Breast epithelium (tissue), 3 donors: ENCODE data around the gene POLR2E.

Source experiments
- POLR2A ChIP-seq: fragments of 450-650 bp; IDR thresholded peaks from one replicate; pipeline ENCODE4 v1.6.1; 2016; ENCODE audit warnings: antibody characterized with exemption, mild to moderate bottlenecking, moderate library complexity
- POLR2AphosphoS5 ChIP-seq, 3 donors: sonication (generic); formaldehyde crosslinking; IDR thresholded peaks; one replicate each; pipeline ENCODE4 v1.6.1; 2017; ENCODE audit warnings: antibody characterized with exemption in 3 of 3
- TF ChIP-seq, protein P1 (sequence below), 3 donors: fragments of 450-650 bp; IDR thresholded peaks; one replicate each; pipeline ENCODE4 v1.5.1; 2016 to 2017; ENCODE audit warnings: antibody characterized with exemption in 3 of 3, mild to moderate bottlenecking in 3 of 3, moderate library complexity in 3 of 3

DNA sequence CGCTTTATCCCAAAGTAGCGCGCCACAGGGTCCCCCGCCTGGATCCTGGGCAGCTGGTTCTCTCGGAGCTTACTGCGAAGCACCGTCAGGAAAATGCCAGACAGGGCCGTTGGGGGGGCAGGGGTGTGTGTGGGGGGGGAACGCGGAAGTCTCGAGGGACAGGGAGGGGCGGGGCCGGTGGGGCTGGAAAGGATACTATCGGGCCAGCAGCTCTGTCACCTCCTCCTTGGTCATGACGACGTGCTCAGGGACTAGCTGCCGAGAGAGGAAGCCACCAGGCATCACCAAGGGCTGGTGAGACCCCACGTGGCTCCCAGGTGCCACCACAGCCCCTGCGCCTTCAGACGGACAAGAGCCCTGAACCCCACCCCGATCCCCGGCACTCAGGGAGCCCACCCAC lies 5.3 kb downstream of the POLR2E start:
- TF ChIP-seq POLR2AphosphoS5 (IDR thresholded peaks at IDR 0.05) (no peak), POLR2A (no peak)
- TF ChIP-seq, protein P1, sequence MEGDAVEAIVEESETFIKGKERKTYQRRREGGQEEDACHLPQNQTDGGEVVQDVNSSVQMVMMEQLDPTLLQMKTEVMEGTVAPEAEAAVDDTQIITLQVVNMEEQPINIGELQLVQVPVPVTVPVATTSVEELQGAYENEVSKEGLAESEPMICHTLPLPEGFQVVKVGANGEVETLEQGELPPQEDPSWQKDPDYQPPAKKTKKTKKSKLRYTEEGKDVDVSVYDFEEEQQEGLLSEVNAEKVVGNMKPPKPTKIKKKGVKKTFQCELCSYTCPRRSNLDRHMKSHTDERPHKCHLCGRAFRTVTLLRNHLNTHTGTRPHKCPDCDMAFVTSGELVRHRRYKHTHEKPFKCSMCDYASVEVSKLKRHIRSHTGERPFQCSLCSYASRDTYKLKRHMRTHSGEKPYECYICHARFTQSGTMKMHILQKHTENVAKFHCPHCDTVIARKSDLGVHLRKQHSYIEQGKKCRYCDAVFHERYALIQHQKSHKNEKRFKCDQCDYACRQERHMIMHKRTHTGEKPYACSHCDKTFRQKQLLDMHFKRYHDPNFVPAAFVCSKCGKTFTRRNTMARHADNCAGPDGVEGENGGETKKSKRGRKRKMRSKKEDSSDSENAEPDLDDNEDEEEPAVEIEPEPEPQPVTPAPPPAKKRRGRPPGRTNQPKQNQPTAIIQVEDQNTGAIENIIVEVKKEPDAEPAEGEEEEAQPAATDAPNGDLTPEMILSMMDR (IDR thresholded peaks at IDR 0.05): no peak
